ENCODE data around the gene EWSR1. TPM values are rescaled to one million over a fixed set of nuclear protein-coding genes. Genes with fewer than 3 reads are reported as not detected.

EWSR1 gene
- polyA plus RNA-seq, 1 donor = 180 TPM

- no peak for DNase-seq
Observed at GRCh38 chr22:29269731-29270474, 1.8 kb downstream of the EWSR1 start.

GRCh38 chr22:29270475-29271271, 2.6 kb downstream of the EWSR1 start:
- DNase-seq = no peak

GRCh38 chr22:29272624-29273023, 4.6 kb downstream of the EWSR1 start:
- DNase-seq = no peak

- no peak for DNase-seq
Observed at GRCh38 chr22:29275167-29275566, 7.1 kb downstream of the EWSR1 start.

GRCh38 chr22:29275819-29276565, 7.9 kb downstream of the EWSR1 start:
- no peak for DNase-seq

- no peak for DNase-seq
Observed at GRCh38 chr22:29277927-29278326, 9.9 kb downstream of the EWSR1 start.

GRCh38 chr22:29284196-29284595, 16.1 kb downstream of the EWSR1 start:
- no peak for DNase-seq

GRCh38 chr22:29288837-29289236, 20.8 kb downstream of the EWSR1 start:
- DNase-seq = no peak

- no peak for DNase-seq
Observed at GRCh38 chr22:29290061-29290460, 22.0 kb downstream of the EWSR1 start.

GRCh38 chr22:29291215-29291614, 23.1 kb downstream of the EWSR1 start:
- DNase-seq = no peak

- DNase-seq = no peak
Observed at GRCh38 chr22:29292379-29292778, 24.3 kb downstream of the EWSR1 start.

GRCh38 chr22:29298641-29299040, 30.6 kb downstream of the EWSR1 start:
- no peak for DNase-seq

GRCh38 chr22:29299136-29299900, 31.2 kb downstream of the EWSR1 start:
- DNase-seq = no peak

GRCh38 chr22:29300467-29300806, 32.4 kb downstream of the EWSR1 start:
- no peak for DNase-seq

- DNase-seq = no peak
Observed at GRCh38 chr22:29300807-29301601, 32.9 kb downstream of the EWSR1 start.

GRCh38 chr22:29301716-29302401, 33.8 kb downstream of the EWSR1 start:
- DNase-seq = no peak

GRCh38 chr22:29302402-29302680, 34.3 kb downstream of the EWSR1 start:
- DNase-seq = no peak

- no peak for DNase-seq
Observed at GRCh38 chr22:29302681-29303465, 34.8 kb downstream of the EWSR1 start.

GRCh38 chr22:29305836-29306174, 37.7 kb downstream of the EWSR1 start:
- DNase-seq = no peak

- DNase-seq = peak; percentile 84
Observed at GRCh38 chr22:29306175-29306834, 38.2 kb downstream of the EWSR1 start, which contains the start of gene GAS2L1. TSS of gene GAS2L1 (plus strand) at chr22:29306650. CDS start at chr22:29308106, 1,456 bp downstream.
